ENCODE results near the gene HM13.
A peak's percentile ranks its signal among the peaks of the same experiment; 100 is the strongest.
"Not testable (repeated sequence)": the region's sequence is repeated elsewhere in the genome, so short reads cannot be mapped to it uniquely, and the experiment has no call there.

Gene HM13

GRCh38 chr20:31593221-31594001, 79.2 kb downstream of the HM13 start:
- DNase-seq (ENCODE audit: low spot score), result peak; percentile 51

- DNase-seq (ENCODE audit: low spot score), result no peak
Observed at GRCh38 chr20:31594002-31594557, 79.8 kb downstream of the HM13 start.

- no peak for DNase-seq (ENCODE audit: low spot score)
Observed at GRCh38 chr20:31594558-31595379, 80.5 kb downstream of the HM13 start.

- no peak for DNase-seq (ENCODE audit: low spot score)
Observed at GRCh38 chr20:31595380-31595653, 81.1 kb downstream of the HM13 start.

- DNase-seq (ENCODE audit: low spot score), result peak; percentile 93
Observed at GRCh38 chr20:31595654-31596411, 81.6 kb downstream of the HM13 start.

- not testable (repeated sequence) for DNase-seq (ENCODE audit: low spot score)
Observed at GRCh38 chr20:31596412-31596715, 82.1 kb downstream of the HM13 start.

GRCh38 chr20:31596831-31597480, 82.7 kb downstream of the HM13 start:
- peak; percentile 0 for DNase-seq (ENCODE audit: low spot score)

- no peak for DNase-seq (ENCODE audit: low spot score)
Observed at GRCh38 chr20:31597481-31597855, 83.2 kb downstream of the HM13 start.

- DNase-seq (ENCODE audit: low spot score), result no peak
Observed at GRCh38 chr20:31602431-31602778, 88.2 kb downstream of the HM13 start.

GRCh38 chr20:31602779-31603441, 88.7 kb downstream of the HM13 start:
- peak; percentile 40 for DNase-seq (ENCODE audit: low spot score)

- peak; percentile 88 for DNase-seq (ENCODE audit: low spot score)
Observed at GRCh38 chr20:31603822-31604566, 89.8 kb downstream of the HM13 start.

- DNase-seq (ENCODE audit: low spot score), result no peak
Observed at GRCh38 chr20:31604567-31605030, 90.4 kb downstream of the HM13 start.

- peak; percentile 95 for DNase-seq (ENCODE audit: low spot score)
Observed at GRCh38 chr20:31605031-31605901, 91.0 kb downstream of the HM13 start, which contains the start of gene ID1. Gene ID1 (plus strand): TSS chr20:31605289. CDS start chr20:31605388, 99 bp downstream.

- DNase-seq (ENCODE audit: low spot score), result no peak
Observed at GRCh38 chr20:31605902-31606803, 91.9 kb downstream of the HM13 start.

- peak; percentile 59 for DNase-seq (ENCODE audit: low spot score)
Observed at GRCh38 chr20:31606804-31607639, 92.8 kb downstream of the HM13 start.

GRCh38 chr20:31607640-31608250, 93.5 kb downstream of the HM13 start:
- DNase-seq (ENCODE audit: low spot score), result no peak

- peak; percentile 59 for DNase-seq (ENCODE audit: low spot score)
Observed at GRCh38 chr20:31608251-31608945, 94.2 kb downstream of the HM13 start.
